Measurements from ENCODE around the gene C6orf58.

C6orf58 gene

GRCh38 chr6:127637830-127638409 is 60.9 kb downstream of the C6orf58 start:
- Histone ChIP-seq H3K9me3 (ENCODE audit: low read length) (no peaks in the 10 kb centered on the region), H3K4me2 (ENCODE audit: low read length) (no peak overlapping the region), H3K4me1 (ENCODE audit: insufficient read depth, low read length, severe bottlenecking) (no peaks in the 10 kb centered on the region), H3K79me2 (ENCODE audit: insufficient read depth, low read length) (no peaks in the 10 kb centered on the region), H3K4me3 (ENCODE audit: low read depth, low read length, poor library complexity, severe bottlenecking) (no peak overlapping the region), H4K20me1 (ENCODE audit: insufficient read depth, low read length) (no peaks in the 10 kb centered on the region), H3K9me2 (ENCODE audit: low read depth, low read length) (no peaks in the 10 kb centered on the region), H2AFZ (ENCODE audit: low read length) (no peak overlapping the region), H3K27ac (ENCODE audit: low read depth, low read length, poor library complexity, severe bottlenecking) (no peak overlapping the region), H3F3A (ENCODE audit: insufficient read depth, low read length) (no peaks in the 10 kb centered on the region), H3K27me3 (ENCODE audit: insufficient read depth, low read length) (no peaks in the 10 kb centered on the region), H3K9ac (ENCODE audit: low read length) (no peak overlapping the region), H3K36me3 (ENCODE audit: insufficient read depth, low read length) (no peaks in the 10 kb centered on the region)
- no peak for TF ChIP-seq CTCF (IDR thresholded peaks at IDR 0.05; ENCODE audit: low read length)
- TF ChIP-seq EZH2 (IDR thresholded peaks at IDR 0.05; ENCODE audit: borderline replicate concordance, low read length), result no peak

Measured in OCI-LY1 (cell line).